Left lung (tissue), 10 donors: ENCODE data around the gene NMB. TPM values are rescaled to one million over a fixed set of nuclear protein-coding genes. Genes with fewer than 3 reads are reported as not detected.

Experiments used
- ATAC-seq: fragments of 200-7000 bp; cut with Tn5 transposase; one replicate; pipeline ENCODE4 v1.9.1; 2020; ENCODE audit warnings: moderate library complexity
- DNase-seq, 4 donors: peaks; one replicate each; pipeline ENCODE4 v3.0.0-alpha.2; 2013 to 2020
- H3K27ac ChIP-seq, 2 donors: fragments of 200-600 bp; sonication (generic) in 1 of 2; one replicate each; pipeline versions ENCODE4 v1.5.0 to v1.8.0; 2020 to 2021
- H3K27me3 ChIP-seq, 2 donors: fragments of 200-600 bp; sonication (generic) in 1 of 2; one replicate each; pipeline versions ENCODE4 v1.5.0 to v1.8.0; 2020 to 2021
- H3K36me3 ChIP-seq, 2 donors: fragments of 200-600 bp; sonication (generic) in 1 of 2; one replicate each; pipeline versions ENCODE4 v1.5.0 to v1.8.0; 2020 to 2021
- H3K4me1 ChIP-seq, 2 donors: fragments of 200-600 bp; one replicate each; pipeline ENCODE4 v1.8.0; 2021
- H3K4me3 ChIP-seq, 2 donors: fragments of 200-600 bp; sonication (generic) in 1 of 2; one replicate each; pipeline versions ENCODE4 v1.5.0 to v1.8.0; 2020 to 2021; ENCODE audit warnings: mild to moderate bottlenecking in 1 of 2
- H3K9me3 ChIP-seq, 2 donors: fragments of 200-600 bp; sonication (generic) in 1 of 2; one replicate each; pipeline versions ENCODE4 v1.5.0 to v1.8.0; 2020 to 2021
- intact Hi-C, 2 donors: fragments of 100-400 bp; cut with DNase I; formaldehyde crosslinking; loops; one replicate each; pipeline versions ENCODE4 v1.11.2 to v1.14.2; 2022
- polyA plus RNA-seq, 6 donors: library from polyadenylated mRNA; unstranded; fragments of 120-200 nt; gene quantifications; one replicate each; pipeline ENCODE4 v1.2.1, GENCODE V29; 2013; ENCODE audit not compliant: insufficient read length in 6 of 6
- total RNA-seq, 2 donors: library from RNA; stranded (reverse); fragmentation: NEBNext Ultra II Directional; extraction: Animal tissue kit (Norgen Biotek cat#: 25700); gene quantifications; one replicate each; pipeline ENCODE4 v1.2.1, GENCODE V29; 2021
- TF ChIP-seq, protein P1 (sequence below), 2 donors: fragments of 200-600 bp; sonication (generic) in 1 of 2; IDR thresholded peaks; one replicate each; pipeline versions ENCODE4 v1.5.0 to v1.8.0; 2021; ENCODE audit warnings: antibody characterized with exemption in 2 of 2
- donor health status: DM: no; HTN: yes; CAD: no.
- donor health status: DM: no; HTN: no; CAD: no.

Gene NMB
- total and polyA plus RNA-seq, 8 donors, result 3.2 to 10.2 (median 4.5) TPM

DNA sequence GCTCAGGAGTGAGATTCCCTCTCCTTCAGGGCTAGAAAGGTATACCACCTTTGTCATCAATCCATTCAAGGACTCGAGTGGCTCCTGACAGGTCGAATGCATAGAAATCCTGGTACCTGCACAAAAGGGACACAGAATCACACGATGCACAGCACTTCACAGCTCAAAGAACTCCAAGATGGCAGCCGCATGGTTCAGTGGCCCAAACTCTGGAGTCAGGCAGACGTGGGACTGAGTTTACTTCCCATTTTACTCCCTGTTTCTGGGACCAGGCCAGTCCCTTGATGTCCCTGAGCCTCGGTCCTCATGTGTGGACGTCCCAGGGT, 4.5 kb downstream of the NMB start:
- no peaks in the 10 kb centered on the region for H3K9me3 ChIP-seq
- peak overlapping the region; percentile 71 to 87 for H3K4me3 ChIP-seq
- TF ChIP-seq, protein P1, sequence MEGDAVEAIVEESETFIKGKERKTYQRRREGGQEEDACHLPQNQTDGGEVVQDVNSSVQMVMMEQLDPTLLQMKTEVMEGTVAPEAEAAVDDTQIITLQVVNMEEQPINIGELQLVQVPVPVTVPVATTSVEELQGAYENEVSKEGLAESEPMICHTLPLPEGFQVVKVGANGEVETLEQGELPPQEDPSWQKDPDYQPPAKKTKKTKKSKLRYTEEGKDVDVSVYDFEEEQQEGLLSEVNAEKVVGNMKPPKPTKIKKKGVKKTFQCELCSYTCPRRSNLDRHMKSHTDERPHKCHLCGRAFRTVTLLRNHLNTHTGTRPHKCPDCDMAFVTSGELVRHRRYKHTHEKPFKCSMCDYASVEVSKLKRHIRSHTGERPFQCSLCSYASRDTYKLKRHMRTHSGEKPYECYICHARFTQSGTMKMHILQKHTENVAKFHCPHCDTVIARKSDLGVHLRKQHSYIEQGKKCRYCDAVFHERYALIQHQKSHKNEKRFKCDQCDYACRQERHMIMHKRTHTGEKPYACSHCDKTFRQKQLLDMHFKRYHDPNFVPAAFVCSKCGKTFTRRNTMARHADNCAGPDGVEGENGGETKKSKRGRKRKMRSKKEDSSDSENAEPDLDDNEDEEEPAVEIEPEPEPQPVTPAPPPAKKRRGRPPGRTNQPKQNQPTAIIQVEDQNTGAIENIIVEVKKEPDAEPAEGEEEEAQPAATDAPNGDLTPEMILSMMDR (IDR thresholded peaks at IDR 0.05), result no peak
- peak overlapping the region; percentile 72 to 94 for H3K27ac ChIP-seq
- no peaks in the 10 kb centered on the region for H3K27me3 ChIP-seq
- intact Hi-C loops, result no loop called here
- peaks cover 0 to 40% of the 10 kb centered on the region in 2 donors for H3K36me3 ChIP-seq
- DNase-seq (no peak), ATAC-seq (no peak)
- H3K4me1 ChIP-seq, result peaks cover 13 to 63% of the 10 kb centered on the region in 2 donors

GRCh38 chr15:84649706-84650105, 8.3 kb downstream of the NMB start:
- Histone ChIP-seq H3K9me3 (no peaks in the 10 kb centered on the region), H3K27ac (no peak overlapping the region), H3K4me1 (peaks cover 13 to 46% of the 10 kb centered on the region in 2 donors), H3K36me3 (peaks cover 0 to 78% of the 10 kb centered on the region in 2 donors), H3K4me3 (no peak overlapping the region), H3K27me3 (no peaks in the 10 kb centered on the region)
- TF ChIP-seq, protein P1 (IDR thresholded peaks at IDR 0.05), result no peak
- intact Hi-C loops, result no loop called here
- no peak for ATAC-seq
- no peak for DNase-seq

DNA sequence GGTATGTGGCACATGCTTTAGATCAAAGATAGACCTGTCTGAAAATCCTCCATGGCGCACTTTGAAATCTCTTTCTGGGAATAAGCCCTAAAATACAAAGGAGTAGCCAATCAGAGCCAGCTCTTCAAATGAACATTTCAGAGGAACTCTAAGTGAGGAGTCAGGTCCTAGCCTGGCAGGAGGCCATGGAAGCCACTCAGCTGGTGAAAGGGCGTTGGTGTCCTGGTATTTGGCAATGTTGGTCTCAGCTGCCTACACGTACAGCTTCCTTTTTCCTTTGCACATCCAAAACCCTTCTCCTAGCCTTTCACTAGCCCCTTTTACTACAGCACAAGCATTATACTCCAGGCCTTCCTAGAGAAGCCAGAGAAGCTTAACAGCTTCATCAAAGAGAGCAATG, 9.5 kb downstream of the NMB start:
- no peak overlapping the region for H3K27ac ChIP-seq
- no peak overlapping the region for H3K4me3 ChIP-seq
- ATAC-seq (peak; percentile 63), DNase-seq (peak in 1 of 4 donors; percentile 71)
- TF ChIP-seq, protein P1 (IDR thresholded peaks at IDR 0.05), result no peak
- intact Hi-C loops, result no loop called here
- H3K4me1 ChIP-seq, result peaks cover 10 to 43% of the 10 kb centered on the region in 2 donors
- no peaks in the 10 kb centered on the region for H3K27me3 ChIP-seq
- peaks cover 0 to 90% of the 10 kb centered on the region in 2 donors for H3K36me3 ChIP-seq
- no peaks in the 10 kb centered on the region for H3K9me3 ChIP-seq

DNA sequence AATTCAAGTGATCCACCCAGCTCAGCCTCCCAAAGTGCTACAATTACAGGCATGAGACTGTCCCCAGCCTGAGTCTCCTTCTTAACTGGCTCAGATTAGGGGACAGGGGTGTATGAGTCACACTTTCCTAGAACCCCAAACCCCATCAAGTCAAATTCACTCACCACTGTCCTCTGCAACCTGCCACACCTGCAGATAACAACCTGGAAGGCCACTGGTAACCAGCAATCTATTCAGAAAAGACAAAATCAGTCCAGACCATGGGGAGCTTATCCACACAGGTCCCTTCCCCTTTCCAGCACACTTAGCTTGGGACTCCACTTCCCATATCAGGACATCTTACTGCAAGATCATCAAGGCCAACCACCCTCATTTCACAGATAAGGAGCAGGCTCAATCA, 10.3 kb downstream of the NMB start:
- H3K27me3 ChIP-seq, result no peaks in the 10 kb centered on the region
- TF ChIP-seq, protein P1 (IDR thresholded peaks at IDR 0.05), result no peak
- no peak for DNase-seq
- no peak overlapping the region for H3K4me3 ChIP-seq
- H3K36me3 ChIP-seq, result peaks cover 0 to 98% of the 10 kb centered on the region in 2 donors
- peaks cover 2 to 35% of the 10 kb centered on the region in 2 donors for H3K4me1 ChIP-seq
- no peak for ATAC-seq
- intact Hi-C loops, result no loop called here
- no peak overlapping the region for H3K27ac ChIP-seq
- H3K9me3 ChIP-seq, result no peaks in the 10 kb centered on the region

GRCh38 chr15:84645997-84646396, 12.0 kb downstream of the NMB start:
- peaks cover 0 to 18% of the 10 kb centered on the region in 2 donors for H3K4me1 ChIP-seq
- H3K36me3 ChIP-seq, result peaks cover 0 to 100% of the 10 kb centered on the region in 2 donors
- no peaks in the 10 kb centered on the region for H3K27me3 ChIP-seq
- no peak overlapping the region for H3K4me3 ChIP-seq
- DNase-seq, result no peak
- intact Hi-C loops, result no loop called here
- ATAC-seq, result no peak
- H3K27ac ChIP-seq, result no peak overlapping the region
- H3K9me3 ChIP-seq, result no peaks in the 10 kb centered on the region
- TF ChIP-seq, protein P1 (IDR thresholded peaks at IDR 0.05), result no peak
